H9 (cell line): ENCODE results near the gene CYB561D1. TPM values are rescaled to one million over a fixed set of nuclear protein-coding genes. Genes with fewer than 3 reads are reported as not detected.

Experiments used
- DNase-seq: peaks from one replicate; pipeline ENCODE4 v3.0.0-alpha.2; 2017
- H2AFZ ChIP-seq: one replicate; pipeline ENCODE4 v1.6.1; 2013; ENCODE audit warnings: mild to moderate bottlenecking, low read length, control low read depth, moderate library complexity
- H2AK5ac ChIP-seq: 2 replicates; pipeline ENCODE4 v1.6.1; 2013; ENCODE audit warnings: low read length, control low read depth, mixed read lengths; ENCODE audit not compliant: insufficient read length
- H2BK120ac ChIP-seq: one replicate; pipeline ENCODE4 v1.6.1; 2013; ENCODE audit warnings: low read depth, mild to moderate bottlenecking, low read length, control low read depth, inconsistent platforms; ENCODE audit not compliant: poor library complexity, severe bottlenecking
- H2BK12ac ChIP-seq: 2 replicates; pipeline ENCODE4 v1.6.1; 2013; ENCODE audit warnings: low read length, control low read depth, mixed read lengths, low read depth; ENCODE audit not compliant: insufficient read length
- H2BK15ac ChIP-seq: 2 replicates; pipeline ENCODE4 v1.6.1; 2013; ENCODE audit warnings: low read depth, low read length, control low read depth
- H2BK20ac ChIP-seq: one replicate; pipeline ENCODE4 v1.6.1; 2013; ENCODE audit warnings: low read depth, mild to moderate bottlenecking, low read length, control low read depth, inconsistent platforms; ENCODE audit not compliant: poor library complexity, severe bottlenecking
- H2BK5ac ChIP-seq: 2 replicates; pipeline ENCODE4 v1.6.1; 2013; ENCODE audit warnings: low read length, control low read depth, mixed read lengths; ENCODE audit not compliant: insufficient read length
- H3K14ac ChIP-seq: 2 replicates; pipeline ENCODE4 v1.6.1; 2013; ENCODE audit warnings: low read length, control low read depth; ENCODE audit not compliant: insufficient read depth
- H3K18ac ChIP-seq: 2 replicates; pipeline ENCODE4 v1.6.1; 2013; ENCODE audit warnings: low read depth, mild to moderate bottlenecking, mixed read lengths, low read length, control low read depth; ENCODE audit not compliant: insufficient read length
- H3K23ac ChIP-seq: 2 replicates; pipeline ENCODE4 v1.6.1; 2013; ENCODE audit warnings: low read length, control low read depth, mixed read lengths, low read depth; ENCODE audit not compliant: insufficient read length
- H3K23me2 ChIP-seq: 2 replicates; pipeline ENCODE4 v1.6.1; 2013; ENCODE audit warnings: low read depth, mild to moderate bottlenecking, mixed read lengths, low read length, control low read depth; ENCODE audit not compliant: insufficient read length, poor library complexity, severe bottlenecking
- H3K27ac ChIP-seq: 2 replicates; pipeline ENCODE4 v1.5.1; 2013; ENCODE audit warnings: low read length, control low read depth, mixed read lengths, low read depth; ENCODE audit not compliant: insufficient read length
- H3K27me3 ChIP-seq: 2 replicates; pipeline ENCODE4 v1.6.1; 2013; ENCODE audit warnings: low read length, control low read depth, inconsistent platforms; ENCODE audit not compliant: insufficient read depth
- H3K4ac ChIP-seq: 2 replicates; pipeline ENCODE4 v1.6.1; 2013; ENCODE audit warnings: low read depth, mild to moderate bottlenecking, control low read depth, inconsistent platforms, low read length, moderate library complexity
- H3K4me1 ChIP-seq: 2 replicates; pipeline ENCODE4 v1.6.1; 2013; ENCODE audit warnings: low read length, control low read depth, inconsistent platforms; ENCODE audit not compliant: insufficient read depth
- H3K4me2 ChIP-seq: 2 replicates; pipeline ENCODE4 v1.6.1; 2013; ENCODE audit warnings: low read length, control low read depth, mixed read lengths; ENCODE audit not compliant: insufficient read length, insufficient read depth
- H3K56ac ChIP-seq: 2 replicates; pipeline ENCODE4 v1.6.1; 2013; ENCODE audit warnings: low read depth, mild to moderate bottlenecking, mixed read lengths, low read length, control low read depth; ENCODE audit not compliant: insufficient read length
- H3K79me1 ChIP-seq: 2 replicates; pipeline ENCODE4 v1.6.1; 2013; ENCODE audit warnings: low read depth, mild to moderate bottlenecking, moderate library complexity, low read length, control low read depth, inconsistent platforms; ENCODE audit not compliant: insufficient read depth, poor library complexity, severe bottlenecking
- H3K79me2 ChIP-seq: 2 replicates; pipeline ENCODE4 v1.6.1; 2013; ENCODE audit warnings: low read length, control low read depth, inconsistent platforms; ENCODE audit not compliant: insufficient read depth
- H3K9ac ChIP-seq: 2 replicates; pipeline ENCODE4 v1.6.1; 2013; ENCODE audit warnings: low read length, control low read depth, mixed read lengths; ENCODE audit not compliant: insufficient read length; ENCODE audit errors: extremely low read depth
- H3K9me3 ChIP-seq: one replicate; pipeline ENCODE4 v1.6.1; 2013; ENCODE audit warnings: low read depth, low read length, inconsistent platforms; ENCODE audit not compliant: control insufficient read depth
- H3T11ph ChIP-seq: one replicate; pipeline ENCODE4 v1.6.1; 2013; ENCODE audit warnings: mild to moderate bottlenecking, low read length, control low read depth, inconsistent platforms
- H4K20me1 ChIP-seq: one replicate; pipeline ENCODE4 v1.6.1; 2013; ENCODE audit not compliant: control insufficient read depth, insufficient read length, insufficient read depth
- H4K5ac ChIP-seq: 2 replicates; pipeline ENCODE4 v1.6.1; 2013; ENCODE audit warnings: low read depth, mild to moderate bottlenecking, mixed read lengths, low read length, control low read depth; ENCODE audit not compliant: insufficient read length
- H4K8ac ChIP-seq: replicated peaks from 2 replicates; pipeline ENCODE4 v1.6.1; 2013; ENCODE audit warnings: low read length, control low read depth, mixed read lengths, low read depth; ENCODE audit not compliant: insufficient read length
- H4K91ac ChIP-seq: 2 replicates; pipeline ENCODE4 v1.6.1; 2013; ENCODE audit warnings: low read depth, mild to moderate bottlenecking, moderate library complexity, mixed read lengths, low read length, control low read depth; ENCODE audit not compliant: insufficient read length
- H3K27ac Mint-ChIP-seq, 3 experiments: 2 replicates in 2 of 3; 3 replicates in 1 of 3; pipeline ENCODE4 v1.8.0; 2020 to 2021; ENCODE audit warnings: mixed read lengths in 3 of 3, mild to moderate bottlenecking in 1 of 3, moderate library complexity in 1 of 3
- H3K27me3 Mint-ChIP-seq: 2 replicates; pipeline ENCODE4 v1.8.0; 2021; ENCODE audit warnings: low read depth, mild to moderate bottlenecking, moderate library complexity, mixed read lengths
- H3K36me3 Mint-ChIP-seq, 3 experiments: 2 replicates in 2 of 3; 3 replicates in 1 of 3; pipeline ENCODE4 v1.8.0; 2020 to 2021; ENCODE audit warnings: low read depth in 3 of 3, mixed read lengths in 3 of 3; ENCODE audit not compliant: insufficient read depth in 1 of 3
- H3K4me1 Mint-ChIP-seq, 2 experiments: 2 replicates each; pipeline ENCODE4 v1.8.0; 2020; ENCODE audit warnings: mixed read lengths in 2 of 2
- H3K4me3 Mint-ChIP-seq, 2 experiments: 2 replicates in 1 of 2; 3 replicates in 1 of 2; pipeline ENCODE4 v1.8.0; 2020 to 2021; ENCODE audit warnings: mild to moderate bottlenecking in 2 of 2, mixed read lengths in 2 of 2, moderate library complexity in 1 of 2
- H3K9me3 Mint-ChIP-seq, 2 experiments: 2 replicates in 1 of 2; 3 replicates in 1 of 2; pipeline ENCODE4 v1.8.0; 2020; ENCODE audit warnings: mild to moderate bottlenecking in 2 of 2, mixed read lengths in 2 of 2, moderate library complexity in 1 of 2
- WGBS: extraction: QIAGEN DNeasy Blood & Tissue Kit; methylation state at CpG from one replicate; pipeline ENCODE4 v1.1.7; 2013; ENCODE audit warnings: missing lambda C conversion rate, low lambda C conversion rate, mixed read lengths; ENCODE audit not compliant: insufficient read length; ENCODE audit errors: extremely low coverage; 5-methylcytosine and 5-hydroxymethylcytosine counted together
- total RNA-seq: library from RNA; stranded (reverse); gene quantifications from 2 replicates; pipeline ENCODE4 v1.2.1, GENCODE V29; 2021
- TF ChIP-seq, protein P1 (sequence below): fragments of 200-600 bp; sonication (generic); conservative IDR thresholded peaks from 3 replicates; pipeline ENCODE4 v1.8.0; 2021; ENCODE audit warnings: antibody characterized with exemption, mild to moderate bottlenecking

CYB561D1 gene
- total RNA-seq, 1 experiment from 2014 or later: 6.5 TPM

DNA sequence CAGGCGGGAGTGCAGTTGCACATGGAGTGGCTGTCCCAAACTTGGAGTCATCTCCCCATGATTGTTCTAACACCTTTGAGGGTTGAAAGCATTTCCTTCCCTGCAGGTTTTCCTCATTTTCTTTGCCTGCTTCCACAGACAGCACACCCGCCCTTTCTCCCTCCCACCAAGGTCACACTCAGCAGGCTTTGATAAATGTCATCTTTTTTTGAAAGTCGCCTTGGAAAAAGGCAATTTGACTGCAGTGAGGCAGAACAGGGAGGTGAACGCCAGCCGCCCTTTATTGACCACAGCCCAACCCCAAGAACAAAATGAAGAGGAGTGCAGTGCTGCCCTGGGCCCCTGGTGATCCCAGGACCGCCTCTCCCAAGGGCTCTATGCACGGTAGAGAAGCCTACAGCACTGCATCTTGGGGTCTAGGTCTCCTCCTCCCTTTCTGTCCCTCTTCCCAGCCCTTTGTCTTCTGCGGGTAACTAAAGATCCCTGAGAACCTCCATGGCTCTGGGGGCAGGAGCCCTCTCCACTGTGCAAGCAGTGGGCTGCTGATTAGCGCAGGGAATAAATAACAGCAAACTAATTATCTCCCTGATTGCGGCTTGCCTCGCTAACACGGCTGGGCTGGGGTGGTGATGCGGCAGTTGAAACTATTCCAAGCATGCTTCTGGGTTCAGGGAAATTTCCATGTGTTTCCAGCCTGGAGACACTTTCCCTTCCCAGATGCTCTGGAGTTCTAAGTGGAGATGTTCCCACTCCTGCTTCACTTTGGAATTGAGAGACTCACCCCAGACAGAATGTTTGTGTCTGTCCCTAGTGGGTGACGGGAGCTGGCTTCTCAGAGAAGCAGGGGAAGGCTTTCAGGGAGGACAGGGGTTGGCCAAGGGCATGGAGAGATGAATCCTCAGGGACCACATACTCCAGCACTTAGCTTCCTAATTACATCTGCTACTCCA, 27.4 kb downstream of the CYB561D1 start:
- H3K4me3 Mint-ChIP-seq: no peak overlapping the region
- WGBS: no CpG with 5 or more reads among the region's 14 CpGs
- no peak overlapping the region for H3K4me2 ChIP-seq

More for the DNA sequence above, 27.4 kb downstream of the CYB561D1 start:
- no peak for DNase-seq
- Mint-ChIP-seq H3K36me3 (no peaks in the 10 kb centered on the region), H3K27me3 (peaks cover 27% of the 10 kb centered on the region), H3K27ac (no peak overlapping the region), H3K4me1 (peaks cover 0 to 3% of the 10 kb centered on the region in 2 experiments; a peak in 1 of 4 replicates), H3K9me3 (no peaks in the 10 kb centered on the region; a peak in 1 of 5 replicates)
- Histone ChIP-seq H2BK12ac (no peak overlapping the region), H3K56ac (no peak overlapping the region), H2BK5ac (no peak overlapping the region), H3K9ac (no peak overlapping the region), H3K79me1 (no peaks in the 10 kb centered on the region), H3T11ph (no peak overlapping the region), H4K8ac (no peak overlapping the region), H4K91ac (no peak overlapping the region), H3K18ac (no peak overlapping the region), H4K5ac (no peak overlapping the region), H3K23ac (no peak overlapping the region), H2BK120ac (no peak overlapping the region), H3K27ac (no peak overlapping the region), H2AK5ac (no peak overlapping the region), H3K23me2 (no peaks in the 10 kb centered on the region), H3K79me2 (no peaks in the 10 kb centered on the region), H3K9me3 (no peaks in the 10 kb centered on the region), H3K4me1 (no peaks in the 10 kb centered on the region), H3K4ac (no peak overlapping the region), H2BK15ac (no peak overlapping the region), H3K27me3 (no peaks in the 10 kb centered on the region), H2BK20ac (no peak overlapping the region), H2AFZ (no peak overlapping the region), H4K20me1 (no peaks in the 10 kb centered on the region), H3K14ac (no peak overlapping the region)
- TF ChIP-seq, protein P1, sequence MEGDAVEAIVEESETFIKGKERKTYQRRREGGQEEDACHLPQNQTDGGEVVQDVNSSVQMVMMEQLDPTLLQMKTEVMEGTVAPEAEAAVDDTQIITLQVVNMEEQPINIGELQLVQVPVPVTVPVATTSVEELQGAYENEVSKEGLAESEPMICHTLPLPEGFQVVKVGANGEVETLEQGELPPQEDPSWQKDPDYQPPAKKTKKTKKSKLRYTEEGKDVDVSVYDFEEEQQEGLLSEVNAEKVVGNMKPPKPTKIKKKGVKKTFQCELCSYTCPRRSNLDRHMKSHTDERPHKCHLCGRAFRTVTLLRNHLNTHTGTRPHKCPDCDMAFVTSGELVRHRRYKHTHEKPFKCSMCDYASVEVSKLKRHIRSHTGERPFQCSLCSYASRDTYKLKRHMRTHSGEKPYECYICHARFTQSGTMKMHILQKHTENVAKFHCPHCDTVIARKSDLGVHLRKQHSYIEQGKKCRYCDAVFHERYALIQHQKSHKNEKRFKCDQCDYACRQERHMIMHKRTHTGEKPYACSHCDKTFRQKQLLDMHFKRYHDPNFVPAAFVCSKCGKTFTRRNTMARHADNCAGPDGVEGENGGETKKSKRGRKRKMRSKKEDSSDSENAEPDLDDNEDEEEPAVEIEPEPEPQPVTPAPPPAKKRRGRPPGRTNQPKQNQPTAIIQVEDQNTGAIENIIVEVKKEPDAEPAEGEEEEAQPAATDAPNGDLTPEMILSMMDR: no peak
